ENCODE data around the gene MRPL17. TPM values are rescaled to one million over a fixed set of nuclear protein-coding genes. Genes with fewer than 3 reads are reported as not detected.

MRPL17 gene
- total RNA-seq, 4 donors from 2014 or later = 9.3 to 62.9 (median 14.2) TPM

DNA sequence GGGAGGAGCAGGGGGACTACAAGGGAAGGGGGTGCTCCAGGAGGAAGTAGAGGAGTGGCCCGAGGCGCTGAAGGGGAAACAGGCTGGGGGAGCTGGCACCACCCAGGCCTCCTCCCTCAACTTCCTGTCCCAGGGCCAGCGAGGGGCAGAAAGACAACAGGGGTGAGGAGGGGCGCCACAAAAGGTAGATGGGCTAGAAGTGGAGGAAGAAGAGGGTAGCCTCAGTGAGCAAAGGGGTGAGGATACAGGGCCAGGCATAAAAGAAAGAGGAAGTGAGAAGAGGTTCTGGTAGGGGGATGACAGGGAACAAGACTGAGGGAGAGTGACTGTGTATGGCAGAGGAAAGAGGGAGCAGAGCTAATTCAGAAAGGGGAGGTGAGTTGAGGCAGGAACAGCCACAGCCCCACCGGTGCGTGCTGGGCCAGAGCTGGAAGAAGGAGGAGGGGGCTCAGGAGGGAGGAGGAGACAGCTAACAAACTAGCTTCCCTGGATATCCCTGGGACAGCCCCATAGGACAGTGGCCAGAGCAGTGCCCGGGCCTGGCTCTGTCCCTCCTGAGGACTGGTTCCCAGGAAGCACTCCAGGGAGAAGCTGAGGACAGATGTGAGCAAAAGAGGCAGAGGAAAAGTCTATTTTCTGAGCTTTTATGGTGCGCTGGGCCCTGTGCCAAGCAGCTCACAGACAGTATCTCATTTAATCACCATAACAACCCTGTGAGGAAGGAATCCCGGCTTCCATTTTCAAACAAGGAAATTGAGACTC lies 36.0 kb downstream of the MRPL17 start:
- 38 to 40% methylated on average over 5 to 9 of the region's 9 CpGs for WGBS, 2 donors (ENCODE audit: low coverage in 1 of 2)
- no peaks in the 10 kb centered on the region for H3K36me3 ChIP-seq
- in situ Hi-C loops (cut with MboI; ENCODE audit: low pct_ligation_motif_present in 1 of 4, low pct_unique_long_range_greater_than_20kb in 1 of 4, low sequenced_read_pairs in 3 of 4) (no loop called here), intact Hi-C loops (cut with DNase I; ENCODE audit: low total_unique reads) (no loop called here)
- H3K27me3 ChIP-seq = no peaks in the 10 kb centered on the region
- no peak overlapping the region for H3K4me3 ChIP-seq
- H3K9me3 ChIP-seq = no peaks in the 10 kb centered on the region
- no peak for DNase-seq
- TF ChIP-seq POLR2AphosphoS5 (IDR thresholded peaks at IDR 0.05) (no peak), EP300 (IDR thresholded peaks at IDR 0.05; ENCODE audit: low read depth) (no peak), POLR2A (IDR thresholded peaks at IDR 0.05) (no peak)
- TF ChIP-seq, protein P1, sequence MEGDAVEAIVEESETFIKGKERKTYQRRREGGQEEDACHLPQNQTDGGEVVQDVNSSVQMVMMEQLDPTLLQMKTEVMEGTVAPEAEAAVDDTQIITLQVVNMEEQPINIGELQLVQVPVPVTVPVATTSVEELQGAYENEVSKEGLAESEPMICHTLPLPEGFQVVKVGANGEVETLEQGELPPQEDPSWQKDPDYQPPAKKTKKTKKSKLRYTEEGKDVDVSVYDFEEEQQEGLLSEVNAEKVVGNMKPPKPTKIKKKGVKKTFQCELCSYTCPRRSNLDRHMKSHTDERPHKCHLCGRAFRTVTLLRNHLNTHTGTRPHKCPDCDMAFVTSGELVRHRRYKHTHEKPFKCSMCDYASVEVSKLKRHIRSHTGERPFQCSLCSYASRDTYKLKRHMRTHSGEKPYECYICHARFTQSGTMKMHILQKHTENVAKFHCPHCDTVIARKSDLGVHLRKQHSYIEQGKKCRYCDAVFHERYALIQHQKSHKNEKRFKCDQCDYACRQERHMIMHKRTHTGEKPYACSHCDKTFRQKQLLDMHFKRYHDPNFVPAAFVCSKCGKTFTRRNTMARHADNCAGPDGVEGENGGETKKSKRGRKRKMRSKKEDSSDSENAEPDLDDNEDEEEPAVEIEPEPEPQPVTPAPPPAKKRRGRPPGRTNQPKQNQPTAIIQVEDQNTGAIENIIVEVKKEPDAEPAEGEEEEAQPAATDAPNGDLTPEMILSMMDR (IDR thresholded peaks at IDR 0.05) = no peak
- peaks cover 20 to 31% (median 23%) of the 10 kb centered on the region in 4 donors for H3K4me1 ChIP-seq
- peak overlapping the region; percentile 70 to 79 (median 72) for H3K27ac ChIP-seq

- intact Hi-C loops (cut with DNase I; ENCODE audit: low total_unique reads) (no loop called here), in situ Hi-C loops (cut with MboI; ENCODE audit: low pct_ligation_motif_present in 1 of 4, low pct_unique_long_range_greater_than_20kb in 1 of 4, low sequenced_read_pairs in 3 of 4) (no loop called here)
- H3K27me3 ChIP-seq = no peaks in the 10 kb centered on the region
- WGBS, 2 donors (ENCODE audit: low coverage in 1 of 2) = 51 to 55% methylated on average over 2 to 3 of the region's 3 CpGs
- no peak overlapping the region for H3K4me3 ChIP-seq
- no peaks in the 10 kb centered on the region for H3K9me3 ChIP-seq
- H3K4me1 ChIP-seq = peaks cover 20 to 31% (median 23%) of the 10 kb centered on the region in 4 donors
- no peak for DNase-seq
- H3K36me3 ChIP-seq = no peaks in the 10 kb centered on the region
- peak overlapping the region; percentile 70 to 79 (median 72) for H3K27ac ChIP-seq
- TF ChIP-seq, protein P1 (IDR thresholded peaks at IDR 0.05) = no peak
- TF ChIP-seq POLR2AphosphoS5 (IDR thresholded peaks at IDR 0.05) = no peak
- TF ChIP-seq POLR2A (IDR thresholded peaks at IDR 0.05) = no peak
- no peak for TF ChIP-seq EP300 (IDR thresholded peaks at IDR 0.05; ENCODE audit: low read depth)
Measured at GRCh38 chr11:6646576-6646917, 36.6 kb downstream of the MRPL17 start.

DNA sequence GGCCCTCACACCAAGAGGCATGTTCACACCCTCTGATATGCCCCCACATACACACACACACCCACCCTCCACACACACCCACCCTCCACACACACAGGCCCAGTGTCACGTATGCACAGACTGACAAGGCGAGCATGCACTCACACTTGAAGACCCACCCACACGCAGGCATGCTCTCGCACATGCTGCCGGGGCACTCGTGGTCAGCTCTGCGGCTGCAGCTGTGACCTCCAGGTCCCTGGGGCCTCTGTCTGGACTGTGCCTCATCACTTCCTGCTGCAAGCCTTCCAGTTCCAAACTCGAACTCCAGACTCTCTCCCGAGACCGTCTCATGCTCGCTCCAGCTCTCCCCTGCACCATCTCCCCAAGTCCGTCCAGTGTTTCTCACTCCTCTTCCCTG lies 37.1 kb downstream of the MRPL17 start:
- WGBS, 2 donors (ENCODE audit: low coverage in 1 of 2) = 67 to 83% methylated on average over 1 to 12 of the region's 12 CpGs
- Histone ChIP-seq H3K9me3 (no peaks in the 10 kb centered on the region), H3K36me3 (no peaks in the 10 kb centered on the region), H3K4me1 (peaks cover 20 to 31% (median 23%) of the 10 kb centered on the region in 4 donors), H3K27ac (peak overlapping the region; percentile 70 to 79 (median 72)), H3K27me3 (no peaks in the 10 kb centered on the region), H3K4me3 (no peak overlapping the region)
- in situ Hi-C loops (cut with MboI; ENCODE audit: low pct_ligation_motif_present in 1 of 4, low pct_unique_long_range_greater_than_20kb in 1 of 4, low sequenced_read_pairs in 3 of 4) = no loop called here
- intact Hi-C loops (cut with DNase I; ENCODE audit: low total_unique reads) = no loop called here
- TF ChIP-seq POLR2AphosphoS5 (IDR thresholded peaks at IDR 0.05) = no peak
- no peak for TF ChIP-seq POLR2A (IDR thresholded peaks at IDR 0.05)
- no peak for TF ChIP-seq EP300 (IDR thresholded peaks at IDR 0.05; ENCODE audit: low read depth)
- TF ChIP-seq, protein P1 (IDR thresholded peaks at IDR 0.05) = no peak
- DNase-seq = no peak

DNA sequence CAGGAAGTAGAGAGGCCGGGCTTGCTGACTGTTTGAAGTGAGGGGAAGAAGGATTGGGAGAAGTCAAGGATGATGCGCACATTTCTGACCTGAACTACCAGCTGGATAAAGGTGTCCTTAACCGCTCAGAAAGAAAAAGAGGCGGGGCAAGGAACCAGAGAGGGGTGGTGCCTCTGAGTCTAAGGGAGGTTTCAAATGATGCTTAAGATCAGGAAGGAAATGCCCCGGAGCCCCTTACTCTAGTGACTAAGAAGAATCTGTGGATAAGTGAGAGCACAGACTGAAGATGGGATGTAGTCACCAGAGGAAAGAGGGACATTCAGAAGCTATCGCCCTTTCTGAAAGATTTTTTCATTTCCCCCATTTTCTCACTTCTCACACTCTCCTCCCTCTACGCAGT lies 40.2 kb downstream of the MRPL17 start:
- H3K36me3 ChIP-seq = no peaks in the 10 kb centered on the region
- H3K9me3 ChIP-seq = no peaks in the 10 kb centered on the region
- no peak overlapping the region for H3K27ac ChIP-seq
- intact Hi-C loops (cut with DNase I; ENCODE audit: low total_unique reads) (no loop called here), in situ Hi-C loops (cut with MboI; ENCODE audit: low pct_ligation_motif_present in 1 of 4, low pct_unique_long_range_greater_than_20kb in 1 of 4, low sequenced_read_pairs in 3 of 4) (no loop called here)
- no peak for TF ChIP-seq POLR2A (IDR thresholded peaks at IDR 0.05)
- TF ChIP-seq, protein P1 (IDR thresholded peaks at IDR 0.05) = no peak
- TF ChIP-seq POLR2AphosphoS5 (IDR thresholded peaks at IDR 0.05) = no peak
- TF ChIP-seq EP300 (IDR thresholded peaks at IDR 0.05; ENCODE audit: low read depth) = no peak
- DNase-seq = no peak
- WGBS, 2 donors (ENCODE audit: low coverage in 1 of 2) = 67 to 86% methylated on average over 7 of the region's 7 CpGs
- no peaks in the 10 kb centered on the region for H3K27me3 ChIP-seq
- peaks cover 18 to 36% (median 22%) of the 10 kb centered on the region in 4 donors for H3K4me1 ChIP-seq
- H3K4me3 ChIP-seq = no peak overlapping the region

Measured in transverse colon (tissue), 4 donors.